Measurements from ENCODE around the gene NCKIPSD. TPM values are rescaled to one million over a fixed set of nuclear protein-coding genes. Genes with fewer than 3 reads are reported as not detected.

Gene NCKIPSD
- total RNA-seq, 1 donor from 2014 or later = 33.5 TPM

GRCh38 chr3:48664929-48665328, 20.8 kb downstream of the NCKIPSD start:
- Mint-ChIP-seq H3K27me3 (ENCODE audit: low read depth) (peaks cover 11% of the 10 kb centered on the region), H3K4me1 (peaks cover 14% of the 10 kb centered on the region), H3K4me3 (no peak overlapping the region), H3K27ac (peak overlapping the region; percentile 100), H3K36me3 (peaks cover 3% of the 10 kb centered on the region), H3K9me3 (no peaks in the 10 kb centered on the region)
- TF ChIP-seq CTCF (IDR thresholded peaks at IDR 0.05; ENCODE audit: unreplicated experiment) = no peak
- no peak for DNase-seq (ENCODE audit: low spot score in 2 of 2, unreplicated experiment in 2 of 2)

- H3K36me3 Mint-ChIP-seq = peaks cover 5% of the 10 kb centered on the region
- DNase-seq (ENCODE audit: low spot score in 2 of 2, unreplicated experiment in 2 of 2) = no peak
- peak; percentile 16 for TF ChIP-seq CTCF (IDR thresholded peaks at IDR 0.05; ENCODE audit: unreplicated experiment)
- H3K27ac Mint-ChIP-seq = peak overlapping the region; percentile 100
- no peaks in the 10 kb centered on the region for H3K9me3 Mint-ChIP-seq
- peak overlapping the region; percentile 92 for H3K4me3 Mint-ChIP-seq
- peaks cover 11% of the 10 kb centered on the region for H3K27me3 Mint-ChIP-seq (ENCODE audit: low read depth)
- peaks cover 14% of the 10 kb centered on the region for H3K4me1 Mint-ChIP-seq
These were observed 21.4 kb downstream of the NCKIPSD start for GRCh38 chr3:48664313-48664644.

- Mint-ChIP-seq H3K4me1 (peaks cover 14% of the 10 kb centered on the region), H3K9me3 (no peaks in the 10 kb centered on the region), H3K4me3 (peak overlapping the region; percentile 92), H3K27ac (peak overlapping the region; percentile 100), H3K27me3 (ENCODE audit: low read depth) (peaks cover 11% of the 10 kb centered on the region), H3K36me3 (peaks cover 7% of the 10 kb centered on the region)
- TF ChIP-seq CTCF (IDR thresholded peaks at IDR 0.05; ENCODE audit: unreplicated experiment) = peak; percentile 75
- DNase-seq (ENCODE audit: low spot score in 2 of 2, unreplicated experiment in 2 of 2) = peak; percentile 94 to 95
These were observed 22.0 kb downstream of the NCKIPSD start for GRCh38 chr3:48663489-48664312.

- Mint-ChIP-seq H3K4me3 (peak within 1 kb of the TSS; percentile 92), H3K36me3 (peaks cover 7% of the 10 kb centered on the region), H3K27me3 (ENCODE audit: low read depth) (peaks cover 11% of the 10 kb centered on the region), H3K9me3 (no peaks in the 10 kb centered on the region), H3K4me1 (peaks cover 14% of the 10 kb centered on the region), H3K27ac (peak within 1 kb of the TSS; percentile 100)
- TF ChIP-seq CTCF (IDR thresholded peaks at IDR 0.05; ENCODE audit: unreplicated experiment) = no peak
- peak; percentile 70 to 82 for DNase-seq (ENCODE audit: low spot score in 2 of 2, unreplicated experiment in 2 of 2)
These were observed 22.8 kb downstream of the NCKIPSD start, which contains the start of gene CELSR3 for GRCh38 chr3:48662753-48663488. CELSR3 (minus strand) TSS chr3:48662886; CDS start chr3:48662634, 252 bp downstream.

- Mint-ChIP-seq H3K4me3 (peak overlapping the region; percentile 64), H3K27ac (peak overlapping the region; percentile 48), H3K4me1 (peaks cover 14% of the 10 kb centered on the region), H3K27me3 (ENCODE audit: low read depth) (peaks cover 15% of the 10 kb centered on the region), H3K36me3 (peaks cover 7% of the 10 kb centered on the region), H3K9me3 (no peaks in the 10 kb centered on the region)
- TF ChIP-seq CTCF (IDR thresholded peaks at IDR 0.05; ENCODE audit: unreplicated experiment) = no peak
- DNase-seq (ENCODE audit: low spot score in 2 of 2, unreplicated experiment in 2 of 2) = no peak
These were observed 23.5 kb downstream of the NCKIPSD start for GRCh38 chr3:48662145-48662752.
